GM12801 (cell line): ENCODE data around the gene DGKB.

Source experiments
- TF ChIP-seq, protein P1 (sequence below): IDR thresholded peaks from one replicate; pipeline ENCODE4 v1.5.1; 2011; ENCODE audit warnings: control low read depth; ENCODE audit not compliant: insufficient read length; ENCODE audit errors: extremely low read depth

DGKB gene

DNA sequence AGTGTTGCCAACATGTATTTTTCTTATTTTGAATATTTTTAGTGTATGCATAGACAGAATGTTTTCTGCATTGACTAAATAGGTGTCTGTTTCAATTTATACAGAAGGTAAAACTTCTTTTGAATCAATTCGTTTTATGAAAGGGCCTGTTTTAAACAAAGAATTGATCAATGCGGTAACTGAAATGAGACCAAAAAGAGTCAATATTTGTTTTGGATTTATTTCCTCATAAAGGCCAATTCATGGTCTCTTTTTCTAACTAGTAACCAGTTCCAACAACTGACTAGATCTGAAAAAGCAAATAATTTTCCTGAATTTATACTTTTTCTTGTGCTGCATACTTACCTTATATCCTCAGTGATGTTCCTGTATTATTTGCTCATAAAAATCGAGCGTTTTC, 320.5 kb downstream of the DGKB start:
- TF ChIP-seq, protein P1, sequence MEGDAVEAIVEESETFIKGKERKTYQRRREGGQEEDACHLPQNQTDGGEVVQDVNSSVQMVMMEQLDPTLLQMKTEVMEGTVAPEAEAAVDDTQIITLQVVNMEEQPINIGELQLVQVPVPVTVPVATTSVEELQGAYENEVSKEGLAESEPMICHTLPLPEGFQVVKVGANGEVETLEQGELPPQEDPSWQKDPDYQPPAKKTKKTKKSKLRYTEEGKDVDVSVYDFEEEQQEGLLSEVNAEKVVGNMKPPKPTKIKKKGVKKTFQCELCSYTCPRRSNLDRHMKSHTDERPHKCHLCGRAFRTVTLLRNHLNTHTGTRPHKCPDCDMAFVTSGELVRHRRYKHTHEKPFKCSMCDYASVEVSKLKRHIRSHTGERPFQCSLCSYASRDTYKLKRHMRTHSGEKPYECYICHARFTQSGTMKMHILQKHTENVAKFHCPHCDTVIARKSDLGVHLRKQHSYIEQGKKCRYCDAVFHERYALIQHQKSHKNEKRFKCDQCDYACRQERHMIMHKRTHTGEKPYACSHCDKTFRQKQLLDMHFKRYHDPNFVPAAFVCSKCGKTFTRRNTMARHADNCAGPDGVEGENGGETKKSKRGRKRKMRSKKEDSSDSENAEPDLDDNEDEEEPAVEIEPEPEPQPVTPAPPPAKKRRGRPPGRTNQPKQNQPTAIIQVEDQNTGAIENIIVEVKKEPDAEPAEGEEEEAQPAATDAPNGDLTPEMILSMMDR = no peak

DNA sequence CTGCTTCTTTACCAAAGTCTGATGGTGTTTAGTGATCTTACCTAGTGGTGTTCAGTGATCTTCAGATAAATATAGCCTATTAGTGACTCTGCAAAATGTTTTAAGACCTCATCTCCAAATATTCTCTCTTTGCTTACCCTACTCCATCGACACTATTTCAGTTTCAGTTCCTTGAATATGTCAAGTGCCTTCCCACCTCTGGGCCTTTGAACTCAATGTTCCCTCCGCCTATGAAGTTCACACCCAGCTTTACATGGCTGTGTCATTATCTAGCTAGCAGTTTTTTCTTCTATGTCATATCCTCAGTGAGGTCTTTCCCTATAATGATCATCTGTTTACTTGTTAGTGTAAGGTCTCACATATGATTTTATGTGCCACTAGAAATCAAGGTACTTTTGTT, 322.6 kb downstream of the DGKB start:
- TF ChIP-seq, protein P1 = no peak

DNA sequence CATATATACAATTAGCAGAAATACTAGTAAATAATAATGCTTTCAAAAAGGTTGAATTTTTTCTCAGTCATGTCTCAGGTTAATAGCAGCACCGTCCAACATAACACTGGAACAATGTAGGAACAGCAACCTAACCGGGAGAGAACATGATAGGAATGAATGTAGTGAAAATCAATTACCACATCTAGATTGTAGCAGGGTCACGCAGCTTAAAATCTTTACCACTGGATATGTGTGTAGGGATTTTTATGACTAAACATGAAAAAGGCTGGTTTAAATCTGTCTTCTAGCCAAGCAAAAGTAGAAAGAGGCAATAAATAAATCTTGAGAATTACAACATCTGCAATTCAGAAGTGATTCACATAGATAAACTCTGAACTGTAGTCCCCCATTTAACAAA, 326.0 kb downstream of the DGKB start:
- TF ChIP-seq, protein P1 = no peak

DNA sequence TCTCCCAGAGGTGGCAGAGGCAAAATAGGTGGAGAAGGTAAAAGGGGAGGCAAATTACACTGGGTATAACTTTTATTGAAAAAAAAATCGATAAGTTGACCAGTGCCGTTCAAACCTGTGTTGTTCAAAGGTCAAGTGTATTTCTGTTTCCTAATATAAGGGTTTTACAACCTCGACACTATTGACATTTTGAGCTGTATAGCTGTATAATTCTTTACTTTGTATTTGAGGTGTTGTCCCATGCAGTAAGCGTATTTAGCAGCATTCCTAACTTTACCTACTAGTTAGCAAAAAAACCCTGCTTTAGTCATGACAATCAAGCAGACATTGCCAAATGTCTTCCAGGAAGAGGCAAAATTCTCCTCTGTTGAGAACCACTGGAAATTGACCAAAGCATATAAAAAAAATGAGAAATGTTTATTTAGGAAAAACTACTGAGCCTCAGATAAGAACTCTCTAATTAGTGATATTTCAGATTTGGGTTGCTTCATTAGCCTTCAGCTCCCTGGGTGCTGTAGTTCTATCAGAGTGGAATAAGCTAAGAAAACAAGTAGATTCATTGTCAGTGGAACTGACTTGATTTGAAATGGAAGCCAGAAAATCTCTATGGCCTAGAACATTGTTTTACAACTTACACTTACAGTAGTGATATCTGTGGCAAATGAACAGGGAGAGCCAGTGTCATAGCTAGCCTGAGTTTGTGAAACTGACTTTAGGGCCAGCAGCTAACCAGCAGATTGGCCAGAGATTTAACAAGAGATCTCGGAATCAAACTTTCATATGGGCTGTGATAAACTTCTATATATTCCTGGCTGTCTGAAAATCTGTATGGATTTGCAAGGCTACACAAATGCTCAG, 331.6 kb downstream of the DGKB start:
- TF ChIP-seq, protein P1 = no peak

DNA sequence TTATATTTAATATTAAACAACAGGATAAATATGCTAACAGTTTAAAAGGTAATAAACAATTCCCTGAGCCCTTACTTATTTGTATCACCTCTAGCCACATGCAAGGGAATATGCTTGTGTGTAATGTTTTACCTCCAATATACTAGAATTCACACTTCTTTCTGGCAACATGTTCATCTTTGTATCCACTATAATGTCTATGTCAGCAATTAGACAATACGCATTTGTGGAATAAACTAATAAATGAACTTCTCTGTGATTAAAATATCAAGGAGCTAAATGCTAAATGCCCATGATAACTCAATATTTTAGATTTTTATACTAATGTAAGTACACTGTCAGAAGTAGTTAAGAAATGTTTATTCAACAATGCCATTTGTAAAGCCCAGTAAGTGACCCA, 350.5 kb downstream of the DGKB start:
- TF ChIP-seq, protein P1 = no peak

DNA sequence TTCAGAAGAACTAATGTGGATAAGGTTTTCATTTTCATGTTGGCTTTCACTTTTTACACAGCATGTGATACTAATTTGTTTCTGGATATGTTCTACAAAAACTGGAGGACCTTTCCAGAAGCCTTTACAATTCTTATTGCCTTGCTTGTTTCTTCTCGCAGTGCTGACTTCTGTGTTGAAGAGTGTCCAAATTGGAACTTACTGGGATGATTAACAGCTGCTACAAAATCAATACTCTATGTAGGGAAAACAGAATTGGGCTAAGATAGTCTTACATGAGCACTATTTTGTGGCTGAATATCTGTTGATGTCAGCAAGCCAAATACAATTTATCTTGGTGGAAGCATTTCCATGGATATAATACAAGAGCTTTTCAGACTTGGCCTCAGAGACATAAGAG, 351.2 kb downstream of the DGKB start:
- TF ChIP-seq, protein P1 = no peak

DNA sequence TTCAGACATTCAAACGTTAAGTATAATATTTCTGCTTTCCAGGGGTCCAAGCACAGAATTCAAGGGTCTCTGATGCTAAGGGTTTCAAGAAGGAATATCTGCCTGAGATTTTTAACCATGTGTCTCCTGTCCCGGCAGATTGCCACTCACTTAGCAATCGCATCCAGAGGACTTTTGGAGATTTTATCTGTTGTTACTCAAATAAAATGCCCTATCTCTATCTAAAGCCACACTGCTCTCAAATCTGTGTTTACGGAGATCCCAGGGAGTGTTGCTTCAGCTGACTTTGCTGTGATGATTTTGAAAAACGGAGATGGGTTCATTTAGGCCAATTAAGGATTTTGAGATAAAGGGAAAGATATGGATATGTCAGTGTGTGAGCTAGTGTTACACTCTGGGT, 359.9 kb downstream of the DGKB start:
- TF ChIP-seq, protein P1 = no peak

DNA sequence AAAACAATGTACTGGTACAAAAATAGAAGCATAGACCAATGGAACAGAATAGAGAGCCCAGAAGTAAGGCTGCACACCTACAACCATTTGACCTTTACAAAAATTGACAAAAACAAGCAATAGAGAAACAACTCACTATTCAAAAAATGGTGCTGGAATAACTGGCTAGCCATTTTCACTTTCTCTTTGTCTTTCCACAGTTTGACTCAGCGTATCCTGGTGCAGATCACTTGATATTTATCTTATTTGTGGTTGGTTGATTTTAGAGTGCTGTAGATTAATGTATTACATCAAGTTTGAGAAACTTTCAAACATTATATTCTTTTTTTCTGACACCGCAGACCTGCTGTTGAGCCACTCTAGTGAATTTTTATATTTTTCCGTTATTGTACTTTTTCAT, 381.4 kb downstream of the DGKB start:
- TF ChIP-seq, protein P1 = no peak
